KOPT-K1 (cell line): ENCODE results near the gene CLDN2.
"Not testable (repeated sequence)": the region's sequence is repeated elsewhere in the genome, so short reads cannot be mapped to it uniquely, and the experiment has no call there.

Experiments
- H3K27ac ChIP-seq: fragments of 200-600 bp; sonication (generic); 2 replicates; pipeline ENCODE4 v1.5.1; 2016; ENCODE audit warnings: antibody characterized with exemption, mild to moderate bottlenecking, low read depth, low read length; ENCODE audit not compliant: poor library complexity, severe bottlenecking
- H3K36me3 ChIP-seq: fragments of 200-600 bp; sonication (generic); 2 replicates; pipeline ENCODE4 v1.5.1; 2017; ENCODE audit warnings: antibody characterized with exemption, mild to moderate bottlenecking, low read length, moderate library complexity; ENCODE audit not compliant: insufficient read depth
- H3K9me3 ChIP-seq: fragments of 200-600 bp; sonication (generic); 2 replicates; pipeline ENCODE4 v1.5.1; 2017; ENCODE audit warnings: antibody characterized with exemption, low read length, mild to moderate bottlenecking; ENCODE audit not compliant: insufficient read depth, poor library complexity, severe bottlenecking

CLDN2 gene

DNA sequence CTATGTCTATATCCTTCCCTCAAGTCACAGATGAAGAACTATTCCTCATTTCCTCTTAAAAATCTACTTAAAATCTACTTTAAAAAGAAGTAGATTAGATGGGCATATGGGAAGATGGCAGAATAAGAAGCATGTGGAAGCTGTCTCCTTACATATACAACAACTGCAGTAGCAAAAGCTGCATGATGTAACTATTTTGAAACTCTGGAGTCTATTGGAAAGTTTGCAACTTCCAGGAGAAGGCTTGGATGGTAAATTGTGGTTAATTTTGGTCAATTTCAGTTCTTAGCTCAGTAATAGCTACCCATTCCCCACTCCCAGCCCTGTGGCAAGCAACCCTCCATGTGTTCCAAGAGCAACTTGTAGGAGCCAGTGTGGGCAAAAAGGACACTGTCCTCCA, 42.9 kb downstream of the CLDN2 start:
- Histone ChIP-seq H3K27ac (no peak overlapping the region), H3K9me3 (no peaks in the 10 kb centered on the region)

GRCh38 chrX:106964290-106964689, 44.1 kb downstream of the CLDN2 start:
- Histone ChIP-seq H3K9me3 (no peaks in the 10 kb centered on the region), H3K27ac (no peak overlapping the region), H3K36me3 (no peaks in the 10 kb centered on the region)

More for the DNA sequence above, 42.9 kb downstream of the CLDN2 start:
- H3K36me3 ChIP-seq, result no peaks in the 10 kb centered on the region

DNA sequence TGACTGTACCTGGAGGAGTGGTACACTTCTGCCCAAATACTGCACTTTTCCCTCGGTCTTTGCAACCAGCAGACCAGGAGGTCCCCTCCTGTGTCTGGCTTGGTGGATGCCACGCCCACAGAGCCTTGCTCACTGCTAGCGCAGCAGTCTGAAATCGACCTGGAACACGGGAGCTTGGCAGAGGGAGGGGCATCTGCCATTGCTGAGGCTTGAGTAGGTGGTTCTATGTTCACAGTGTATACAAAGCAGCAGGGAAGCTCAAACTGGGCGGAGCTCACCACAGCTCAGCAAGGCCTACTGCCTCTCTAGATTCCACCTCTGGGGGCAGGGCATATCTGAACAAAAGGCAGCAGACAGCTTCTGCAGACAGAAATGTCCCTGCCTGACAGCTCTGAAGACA, 46.3 kb downstream of the CLDN2 start:
- not testable (repeated sequence) for H3K27ac ChIP-seq, H3K9me3 ChIP-seq

GRCh38 chrX:106972896-106973295, 52.7 kb downstream of the CLDN2 start:
- Histone ChIP-seq H3K9me3 (no peaks in the 10 kb centered on the region), H3K27ac (no peak overlapping the region), H3K36me3 (no peaks in the 10 kb centered on the region)

More for the DNA sequence above, 46.3 kb downstream of the CLDN2 start:
- not testable (repeated sequence) for H3K36me3 ChIP-seq

DNA sequence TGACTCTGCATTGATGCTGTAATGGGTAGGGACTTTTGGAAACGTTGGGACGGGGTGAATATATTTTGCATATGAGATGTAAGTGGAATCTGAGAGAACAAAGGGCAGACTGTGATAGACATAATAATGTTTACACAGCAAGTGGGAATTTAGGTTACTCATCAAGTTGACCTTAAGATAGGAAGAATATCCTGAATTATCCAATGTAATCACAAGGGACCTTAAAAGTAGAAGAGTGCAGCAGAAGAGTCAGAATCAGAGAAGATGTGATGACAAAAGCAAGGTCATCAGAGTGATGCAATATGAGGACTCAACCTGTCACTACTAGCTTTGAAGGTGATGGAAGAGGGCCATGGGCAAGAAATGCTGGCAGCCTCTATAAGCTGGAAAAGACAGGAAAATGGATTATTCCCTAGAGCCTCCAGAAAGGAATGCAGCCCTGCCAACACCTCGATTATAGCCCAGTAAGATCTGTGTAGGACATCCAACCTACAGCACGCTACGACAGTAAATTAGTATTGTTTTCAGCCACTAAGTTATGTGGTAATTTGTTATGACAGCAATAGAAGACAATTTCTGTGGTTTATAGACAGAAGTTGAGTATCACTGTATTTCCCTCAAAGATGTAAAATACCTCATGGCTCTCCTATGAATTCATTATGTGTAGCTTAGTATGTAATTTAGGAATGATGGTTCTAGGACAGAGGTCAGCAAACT, 53.4 kb downstream of the CLDN2 start:
- H3K27ac ChIP-seq, result no peak overlapping the region
- H3K36me3 ChIP-seq, result no peaks in the 10 kb centered on the region
- no peaks in the 10 kb centered on the region for H3K9me3 ChIP-seq

GRCh38 chrX:106976416-106976815, 56.2 kb downstream of the CLDN2 start:
- no peaks in the 10 kb centered on the region for H3K9me3 ChIP-seq
- H3K27ac ChIP-seq, result no peak overlapping the region
- no peaks in the 10 kb centered on the region for H3K36me3 ChIP-seq
